Measurements from ENCODE around the gene CCDC87. TPM values are rescaled to one million over a fixed set of nuclear protein-coding genes. Genes with fewer than 3 reads are reported as not detected.
"Not testable (repeated sequence)": the region's sequence is repeated elsewhere in the genome, so short reads cannot be mapped to it uniquely, and the experiment has no call there.

CCDC87 gene
- total RNA-seq, 1 donor from 2014 or later, result 0.54 TPM

- Mint-ChIP-seq H3K27ac (ENCODE audit: unreplicated experiment) (no peak overlapping the region), H3K36me3 (ENCODE audit: low read depth, unreplicated experiment) (peaks cover 15% of the 10 kb centered on the region), H3K9me3 (ENCODE audit: unreplicated experiment) (no peaks in the 10 kb centered on the region), H3K4me3 (ENCODE audit: unreplicated experiment) (no peak overlapping the region), H3K27me3 (ENCODE audit: unreplicated experiment) (peaks cover 4% of the 10 kb centered on the region), H3K4me1 (ENCODE audit: unreplicated experiment) (peaks cover 10% of the 10 kb centered on the region)
- TF ChIP-seq CTCF (IDR thresholded peaks at IDR 0.05; ENCODE audit: unreplicated experiment), result no peak
- no peak for DNase-seq (ENCODE audit: low spot score)
Observed at GRCh38 chr11:66607126-66607834, 14.4 kb upstream of the CCDC87 start.

GRCh38 chr11:66606608-66607007 lies 13.7 kb upstream of the CCDC87 start:
- not testable (repeated sequence) for H3K9me3 Mint-ChIP-seq (ENCODE audit: unreplicated experiment); DNase-seq (ENCODE audit: low spot score); H3K4me1 Mint-ChIP-seq (ENCODE audit: unreplicated experiment); H3K4me3 Mint-ChIP-seq (ENCODE audit: unreplicated experiment); H3K27ac Mint-ChIP-seq (ENCODE audit: unreplicated experiment); H3K27me3 Mint-ChIP-seq (ENCODE audit: unreplicated experiment)
- H3K36me3 Mint-ChIP-seq (ENCODE audit: low read depth, unreplicated experiment), result peaks cover 19% of the 10 kb centered on the region

- no peak for TF ChIP-seq CTCF (IDR thresholded peaks at IDR 0.05; ENCODE audit: unreplicated experiment)
- Mint-ChIP-seq H3K36me3 (ENCODE audit: low read depth, unreplicated experiment) (peaks cover 19% of the 10 kb centered on the region), H3K4me3 (ENCODE audit: unreplicated experiment) (no peak overlapping the region), H3K27me3 (ENCODE audit: unreplicated experiment) (peaks cover 4% of the 10 kb centered on the region), H3K4me1 (ENCODE audit: unreplicated experiment) (peaks cover 10% of the 10 kb centered on the region), H3K9me3 (ENCODE audit: unreplicated experiment) (no peaks in the 10 kb centered on the region), H3K27ac (ENCODE audit: unreplicated experiment) (no peak overlapping the region)
- no peak for DNase-seq (ENCODE audit: low spot score)
Observed at GRCh38 chr11:66604155-66604554, 11.3 kb upstream of the CCDC87 start.

- Mint-ChIP-seq H3K36me3 (ENCODE audit: low read depth, unreplicated experiment) (peaks cover 19% of the 10 kb centered on the region), H3K27me3 (ENCODE audit: unreplicated experiment) (peaks cover 4% of the 10 kb centered on the region), H3K4me1 (ENCODE audit: unreplicated experiment) (peaks cover 10% of the 10 kb centered on the region), H3K4me3 (ENCODE audit: unreplicated experiment) (no peak overlapping the region), H3K27ac (ENCODE audit: unreplicated experiment) (no peak overlapping the region), H3K9me3 (ENCODE audit: unreplicated experiment) (no peaks in the 10 kb centered on the region)
- TF ChIP-seq CTCF (IDR thresholded peaks at IDR 0.05; ENCODE audit: unreplicated experiment), result no peak
- no peak for DNase-seq (ENCODE audit: low spot score)
Observed at GRCh38 chr11:66603072-66603471, 10.2 kb upstream of the CCDC87 start.

GRCh38 chr11:66600631-66601233 lies 7.9 kb upstream of the CCDC87 start:
- Mint-ChIP-seq H3K4me1 (ENCODE audit: unreplicated experiment) (peaks cover 10% of the 10 kb centered on the region), H3K27ac (ENCODE audit: unreplicated experiment) (no peak overlapping the region), H3K4me3 (ENCODE audit: unreplicated experiment) (no peak overlapping the region), H3K9me3 (ENCODE audit: unreplicated experiment) (no peaks in the 10 kb centered on the region), H3K27me3 (ENCODE audit: unreplicated experiment) (peaks cover 4% of the 10 kb centered on the region), H3K36me3 (ENCODE audit: low read depth, unreplicated experiment) (peaks cover 16% of the 10 kb centered on the region)
- no peak for TF ChIP-seq CTCF (IDR thresholded peaks at IDR 0.05; ENCODE audit: unreplicated experiment)
- no peak for DNase-seq (ENCODE audit: low spot score)

Measured in endothelial cell (in vitro differentiated cells).